Measurements from ENCODE around the gene SMC1B.

DNA sequence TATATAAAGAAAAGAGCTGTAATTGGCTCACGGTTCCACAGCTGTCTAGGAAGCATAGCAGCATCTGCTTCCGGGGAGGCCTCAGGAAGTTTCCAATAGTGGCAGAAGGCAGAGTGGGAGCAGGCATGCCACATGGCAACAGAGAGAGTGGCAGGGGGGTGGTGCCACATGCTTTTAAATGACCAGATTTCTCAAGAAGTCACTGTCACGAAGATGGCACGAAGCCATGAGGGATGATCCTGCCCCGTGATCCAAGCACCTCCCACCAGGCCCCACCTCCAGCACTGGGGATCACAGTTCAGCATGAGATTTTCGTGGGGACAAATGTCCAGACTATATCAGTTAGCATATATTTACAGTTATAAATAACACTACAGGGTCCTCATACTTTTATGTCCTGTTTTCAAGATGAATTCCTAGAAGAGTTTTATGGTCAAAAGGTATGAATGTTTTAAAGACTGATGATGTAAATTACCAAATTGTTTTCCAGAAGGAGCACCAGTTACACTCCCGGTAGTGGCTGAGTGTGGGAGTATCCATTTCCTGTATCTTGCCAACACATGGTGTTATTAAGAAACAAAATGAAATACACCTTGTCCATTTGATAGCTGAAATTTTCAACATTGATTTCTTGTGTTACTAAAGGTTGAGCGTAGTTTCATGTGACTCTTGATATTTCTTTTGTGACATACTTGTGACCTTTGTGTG, 84.4 kb downstream of the SMC1B start:
- TF ChIP-seq, protein P1, sequence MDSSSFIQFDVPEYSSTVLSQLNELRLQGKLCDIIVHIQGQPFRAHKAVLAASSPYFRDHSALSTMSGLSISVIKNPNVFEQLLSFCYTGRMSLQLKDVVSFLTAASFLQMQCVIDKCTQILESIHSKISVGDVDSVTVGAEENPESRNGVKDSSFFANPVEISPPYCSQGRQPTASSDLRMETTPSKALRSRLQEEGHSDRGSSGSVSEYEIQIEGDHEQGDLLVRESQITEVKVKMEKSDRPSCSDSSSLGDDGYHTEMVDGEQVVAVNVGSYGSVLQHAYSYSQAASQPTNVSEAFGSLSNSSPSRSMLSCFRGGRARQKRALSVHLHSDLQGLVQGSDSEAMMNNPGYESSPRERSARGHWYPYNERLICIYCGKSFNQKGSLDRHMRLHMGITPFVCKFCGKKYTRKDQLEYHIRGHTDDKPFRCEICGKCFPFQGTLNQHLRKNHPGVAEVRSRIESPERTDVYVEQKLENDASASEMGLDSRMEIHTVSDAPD (CRISPR knock-in tag; IDR thresholded peaks at IDR 0.05) = no peak
- TF ChIP-seq, protein P2, sequence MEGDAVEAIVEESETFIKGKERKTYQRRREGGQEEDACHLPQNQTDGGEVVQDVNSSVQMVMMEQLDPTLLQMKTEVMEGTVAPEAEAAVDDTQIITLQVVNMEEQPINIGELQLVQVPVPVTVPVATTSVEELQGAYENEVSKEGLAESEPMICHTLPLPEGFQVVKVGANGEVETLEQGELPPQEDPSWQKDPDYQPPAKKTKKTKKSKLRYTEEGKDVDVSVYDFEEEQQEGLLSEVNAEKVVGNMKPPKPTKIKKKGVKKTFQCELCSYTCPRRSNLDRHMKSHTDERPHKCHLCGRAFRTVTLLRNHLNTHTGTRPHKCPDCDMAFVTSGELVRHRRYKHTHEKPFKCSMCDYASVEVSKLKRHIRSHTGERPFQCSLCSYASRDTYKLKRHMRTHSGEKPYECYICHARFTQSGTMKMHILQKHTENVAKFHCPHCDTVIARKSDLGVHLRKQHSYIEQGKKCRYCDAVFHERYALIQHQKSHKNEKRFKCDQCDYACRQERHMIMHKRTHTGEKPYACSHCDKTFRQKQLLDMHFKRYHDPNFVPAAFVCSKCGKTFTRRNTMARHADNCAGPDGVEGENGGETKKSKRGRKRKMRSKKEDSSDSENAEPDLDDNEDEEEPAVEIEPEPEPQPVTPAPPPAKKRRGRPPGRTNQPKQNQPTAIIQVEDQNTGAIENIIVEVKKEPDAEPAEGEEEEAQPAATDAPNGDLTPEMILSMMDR (IDR thresholded peaks at IDR 0.05 in 2 of 3, conservative IDR thresholded peaks at IDR 0.05 in 1 of 3; ENCODE audit: insufficient read depth in 2 of 3, low read depth in 1 of 3, low read length in 3 of 3) = no peak
- TF ChIP-seq ZBTB1 (CRISPR knock-in tag; IDR thresholded peaks at IDR 0.05; ENCODE audit: borderline replicate concordance, low read depth) (no peak), CBFB (CRISPR knock-in tag; IDR thresholded peaks at IDR 0.05) (no peak), ZNF384 (IDR thresholded peaks at IDR 0.05; ENCODE audit: low read depth, low read length) (no peak), POLR2A (conservative IDR thresholded peaks at IDR 0.05) (no peak), POLR2G (IDR thresholded peaks at IDR 0.05; ENCODE audit: low read depth, low read length) (no peak), SMAD4 (CRISPR knock-in tag; conservative IDR thresholded peaks at IDR 0.05) (no peak), TAL1 (IDR thresholded peaks at IDR 0.05) (no peak)
- TF ChIP-seq, protein P3, sequence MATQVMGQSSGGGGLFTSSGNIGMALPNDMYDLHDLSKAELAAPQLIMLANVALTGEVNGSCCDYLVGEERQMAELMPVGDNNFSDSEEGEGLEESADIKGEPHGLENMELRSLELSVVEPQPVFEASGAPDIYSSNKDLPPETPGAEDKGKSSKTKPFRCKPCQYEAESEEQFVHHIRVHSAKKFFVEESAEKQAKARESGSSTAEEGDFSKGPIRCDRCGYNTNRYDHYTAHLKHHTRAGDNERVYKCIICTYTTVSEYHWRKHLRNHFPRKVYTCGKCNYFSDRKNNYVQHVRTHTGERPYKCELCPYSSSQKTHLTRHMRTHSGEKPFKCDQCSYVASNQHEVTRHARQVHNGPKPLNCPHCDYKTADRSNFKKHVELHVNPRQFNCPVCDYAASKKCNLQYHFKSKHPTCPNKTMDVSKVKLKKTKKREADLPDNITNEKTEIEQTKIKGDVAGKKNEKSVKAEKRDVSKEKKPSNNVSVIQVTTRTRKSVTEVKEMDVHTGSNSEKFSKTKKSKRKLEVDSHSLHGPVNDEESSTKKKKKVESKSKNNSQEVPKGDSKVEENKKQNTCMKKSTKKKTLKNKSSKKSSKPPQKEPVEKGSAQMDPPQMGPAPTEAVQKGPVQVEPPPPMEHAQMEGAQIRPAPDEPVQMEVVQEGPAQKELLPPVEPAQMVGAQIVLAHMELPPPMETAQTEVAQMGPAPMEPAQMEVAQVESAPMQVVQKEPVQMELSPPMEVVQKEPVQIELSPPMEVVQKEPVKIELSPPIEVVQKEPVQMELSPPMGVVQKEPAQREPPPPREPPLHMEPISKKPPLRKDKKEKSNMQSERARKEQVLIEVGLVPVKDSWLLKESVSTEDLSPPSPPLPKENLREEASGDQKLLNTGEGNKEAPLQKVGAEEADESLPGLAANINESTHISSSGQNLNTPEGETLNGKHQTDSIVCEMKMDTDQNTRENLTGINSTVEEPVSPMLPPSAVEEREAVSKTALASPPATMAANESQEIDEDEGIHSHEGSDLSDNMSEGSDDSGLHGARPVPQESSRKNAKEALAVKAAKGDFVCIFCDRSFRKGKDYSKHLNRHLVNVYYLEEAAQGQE (IDR thresholded peaks at IDR 0.05; ENCODE audit: borderline replicate concordance) = no peak
- TF ChIP-seq, protein P3 (CRISPR knock-in tag; IDR thresholded peaks at IDR 0.05; ENCODE audit: low read depth) = no peak
- TF ChIP-seq, protein P4, sequence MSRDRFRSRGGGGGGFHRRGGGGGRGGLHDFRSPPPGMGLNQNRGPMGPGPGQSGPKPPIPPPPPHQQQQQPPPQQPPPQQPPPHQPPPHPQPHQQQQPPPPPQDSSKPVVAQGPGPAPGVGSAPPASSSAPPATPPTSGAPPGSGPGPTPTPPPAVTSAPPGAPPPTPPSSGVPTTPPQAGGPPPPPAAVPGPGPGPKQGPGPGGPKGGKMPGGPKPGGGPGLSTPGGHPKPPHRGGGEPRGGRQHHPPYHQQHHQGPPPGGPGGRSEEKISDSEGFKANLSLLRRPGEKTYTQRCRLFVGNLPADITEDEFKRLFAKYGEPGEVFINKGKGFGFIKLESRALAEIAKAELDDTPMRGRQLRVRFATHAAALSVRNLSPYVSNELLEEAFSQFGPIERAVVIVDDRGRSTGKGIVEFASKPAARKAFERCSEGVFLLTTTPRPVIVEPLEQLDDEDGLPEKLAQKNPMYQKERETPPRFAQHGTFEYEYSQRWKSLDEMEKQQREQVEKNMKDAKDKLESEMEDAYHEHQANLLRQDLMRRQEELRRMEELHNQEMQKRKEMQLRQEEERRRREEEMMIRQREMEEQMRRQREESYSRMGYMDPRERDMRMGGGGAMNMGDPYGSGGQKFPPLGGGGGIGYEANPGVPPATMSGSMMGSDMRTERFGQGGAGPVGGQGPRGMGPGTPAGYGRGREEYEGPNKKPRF (IDR thresholded peaks at IDR 0.05; ENCODE audit: low read depth, low read length) = no peak
- TF ChIP-seq, protein P5, sequence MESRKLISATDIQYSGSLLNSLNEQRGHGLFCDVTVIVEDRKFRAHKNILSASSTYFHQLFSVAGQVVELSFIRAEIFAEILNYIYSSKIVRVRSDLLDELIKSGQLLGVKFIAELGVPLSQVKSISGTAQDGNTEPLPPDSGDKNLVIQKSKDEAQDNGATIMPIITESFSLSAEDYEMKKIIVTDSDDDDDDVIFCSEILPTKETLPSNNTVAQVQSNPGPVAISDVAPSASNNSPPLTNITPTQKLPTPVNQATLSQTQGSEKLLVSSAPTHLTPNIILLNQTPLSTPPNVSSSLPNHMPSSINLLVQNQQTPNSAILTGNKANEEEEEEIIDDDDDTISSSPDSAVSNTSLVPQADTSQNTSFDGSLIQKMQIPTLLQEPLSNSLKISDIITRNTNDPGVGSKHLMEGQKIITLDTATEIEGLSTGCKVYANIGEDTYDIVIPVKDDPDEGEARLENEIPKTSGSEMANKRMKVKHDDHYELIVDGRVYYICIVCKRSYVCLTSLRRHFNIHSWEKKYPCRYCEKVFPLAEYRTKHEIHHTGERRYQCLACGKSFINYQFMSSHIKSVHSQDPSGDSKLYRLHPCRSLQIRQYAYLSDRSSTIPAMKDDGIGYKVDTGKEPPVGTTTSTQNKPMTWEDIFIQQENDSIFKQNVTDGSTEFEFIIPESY (CRISPR knock-in tag; IDR thresholded peaks at IDR 0.05) = no peak
- TF ChIP-seq, protein P6, sequence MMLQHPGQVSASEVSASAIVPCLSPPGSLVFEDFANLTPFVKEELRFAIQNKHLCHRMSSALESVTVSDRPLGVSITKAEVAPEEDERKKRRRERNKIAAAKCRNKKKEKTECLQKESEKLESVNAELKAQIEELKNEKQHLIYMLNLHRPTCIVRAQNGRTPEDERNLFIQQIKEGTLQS (IDR thresholded peaks at IDR 0.05) = no peak
- TF ChIP-seq, protein P6 (CRISPR knock-in tag; conservative IDR thresholded peaks at IDR 0.05) = no peak

All from K562 (cell line).